Measurements from ENCODE around the gene NDUFA13. TPM values are rescaled to one million over a fixed set of nuclear protein-coding genes. Genes with fewer than 3 reads are reported as not detected.
"Not testable (repeated sequence)": the region's sequence is repeated elsewhere in the genome, so short reads cannot be mapped to it uniquely, and the experiment has no call there.

The NDUFA13 gene
- total and polyA plus RNA-seq, 12 donors, result 856 to 1,278 (median 1,153) TPM

DNA sequence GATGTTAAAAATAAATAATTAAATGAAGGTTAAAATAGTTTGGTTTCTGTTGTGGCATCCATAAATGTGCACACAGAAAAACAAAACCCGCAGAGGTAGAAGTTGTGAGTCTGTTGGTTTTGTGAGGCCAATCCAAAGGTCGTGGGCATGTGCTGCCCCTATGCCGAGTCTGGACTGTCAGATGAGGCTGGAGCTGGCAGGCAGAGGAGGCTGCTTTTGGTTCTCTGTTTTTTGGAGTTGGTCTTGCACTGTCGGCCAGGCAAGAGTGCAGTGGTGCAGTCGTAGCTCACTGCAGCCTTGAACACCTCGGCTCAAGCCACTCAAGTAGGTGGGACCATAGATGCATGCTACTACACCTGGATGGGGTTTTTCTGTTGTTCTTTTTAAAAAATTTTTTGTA is 44.3 kb upstream of the NDUFA13 start:
- H3K4me3 ChIP-seq, result no peak overlapping the region
- H3K27me3 ChIP-seq, result no peaks in the 10 kb centered on the region
- TF ChIP-seq, protein P1, sequence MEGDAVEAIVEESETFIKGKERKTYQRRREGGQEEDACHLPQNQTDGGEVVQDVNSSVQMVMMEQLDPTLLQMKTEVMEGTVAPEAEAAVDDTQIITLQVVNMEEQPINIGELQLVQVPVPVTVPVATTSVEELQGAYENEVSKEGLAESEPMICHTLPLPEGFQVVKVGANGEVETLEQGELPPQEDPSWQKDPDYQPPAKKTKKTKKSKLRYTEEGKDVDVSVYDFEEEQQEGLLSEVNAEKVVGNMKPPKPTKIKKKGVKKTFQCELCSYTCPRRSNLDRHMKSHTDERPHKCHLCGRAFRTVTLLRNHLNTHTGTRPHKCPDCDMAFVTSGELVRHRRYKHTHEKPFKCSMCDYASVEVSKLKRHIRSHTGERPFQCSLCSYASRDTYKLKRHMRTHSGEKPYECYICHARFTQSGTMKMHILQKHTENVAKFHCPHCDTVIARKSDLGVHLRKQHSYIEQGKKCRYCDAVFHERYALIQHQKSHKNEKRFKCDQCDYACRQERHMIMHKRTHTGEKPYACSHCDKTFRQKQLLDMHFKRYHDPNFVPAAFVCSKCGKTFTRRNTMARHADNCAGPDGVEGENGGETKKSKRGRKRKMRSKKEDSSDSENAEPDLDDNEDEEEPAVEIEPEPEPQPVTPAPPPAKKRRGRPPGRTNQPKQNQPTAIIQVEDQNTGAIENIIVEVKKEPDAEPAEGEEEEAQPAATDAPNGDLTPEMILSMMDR (IDR thresholded peaks at IDR 0.05), result no peak
- no peak overlapping the region for H3K27ac ChIP-seq
- H3K36me3 ChIP-seq, result peaks cover 0 to 54% (median 11%) of the 10 kb centered on the region in 9 donors
- ATAC-seq (no peak), DNase-seq (no peak)
- peaks cover 0 to 32% (median 19%) of the 10 kb centered on the region in 11 donors for H3K9me3 ChIP-seq
- H3K4me1 ChIP-seq, result peaks cover 0 to 51% (median 25%) of the 10 kb centered on the region in 9 donors
- intact Hi-C loops (cut with DNase I), result loop anchor here in 1 of 10 donors (10.0 kb wide), 1 partner anchor 57 kb away; no protein-coding TSS in a partner anchor
- WGBS, 2 donors, result 90 to 92% methylated on average over 6 of the region's 6 CpGs

DNA sequence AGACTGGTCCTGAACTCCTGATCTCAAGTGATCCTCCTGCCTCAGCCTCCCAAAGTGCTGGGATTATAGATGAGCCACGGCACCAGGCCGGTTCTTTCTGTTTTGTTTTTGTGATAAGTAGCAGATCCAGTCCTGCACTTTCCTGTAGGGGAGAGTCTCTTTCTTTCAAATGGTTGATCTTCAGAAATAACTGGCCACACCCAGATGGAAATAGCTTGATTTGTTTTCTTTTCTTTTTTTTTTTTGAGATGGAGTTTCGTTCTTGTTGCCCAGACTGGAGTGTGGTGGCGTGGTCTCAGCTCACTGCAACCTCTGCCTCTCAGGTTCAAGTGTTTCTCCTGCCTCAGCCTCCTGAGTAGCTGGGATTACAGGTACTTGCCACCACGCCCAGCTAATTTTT is 43.9 kb upstream of the NDUFA13 start:
- Histone ChIP-seq H3K4me1 (peaks cover 0 to 51% (median 25%) of the 10 kb centered on the region in 9 donors), H3K9me3 (peaks cover 0 to 27% (median 17%) of the 10 kb centered on the region in 11 donors), H3K36me3 (peaks cover 0 to 54% (median 7%) of the 10 kb centered on the region in 9 donors)
- not testable (repeated sequence) for H3K27ac ChIP-seq, H3K27me3 ChIP-seq, DNase-seq, H3K4me3 ChIP-seq, ATAC-seq
- WGBS, 2 donors, result 69 to 73% methylated on average over 5 of the region's 5 CpGs
- intact Hi-C loops (cut with DNase I), result loop anchor here in 1 of 10 donors (10.0 kb wide), 1 partner anchor 57 kb away; no protein-coding TSS in a partner anchor

DNA sequence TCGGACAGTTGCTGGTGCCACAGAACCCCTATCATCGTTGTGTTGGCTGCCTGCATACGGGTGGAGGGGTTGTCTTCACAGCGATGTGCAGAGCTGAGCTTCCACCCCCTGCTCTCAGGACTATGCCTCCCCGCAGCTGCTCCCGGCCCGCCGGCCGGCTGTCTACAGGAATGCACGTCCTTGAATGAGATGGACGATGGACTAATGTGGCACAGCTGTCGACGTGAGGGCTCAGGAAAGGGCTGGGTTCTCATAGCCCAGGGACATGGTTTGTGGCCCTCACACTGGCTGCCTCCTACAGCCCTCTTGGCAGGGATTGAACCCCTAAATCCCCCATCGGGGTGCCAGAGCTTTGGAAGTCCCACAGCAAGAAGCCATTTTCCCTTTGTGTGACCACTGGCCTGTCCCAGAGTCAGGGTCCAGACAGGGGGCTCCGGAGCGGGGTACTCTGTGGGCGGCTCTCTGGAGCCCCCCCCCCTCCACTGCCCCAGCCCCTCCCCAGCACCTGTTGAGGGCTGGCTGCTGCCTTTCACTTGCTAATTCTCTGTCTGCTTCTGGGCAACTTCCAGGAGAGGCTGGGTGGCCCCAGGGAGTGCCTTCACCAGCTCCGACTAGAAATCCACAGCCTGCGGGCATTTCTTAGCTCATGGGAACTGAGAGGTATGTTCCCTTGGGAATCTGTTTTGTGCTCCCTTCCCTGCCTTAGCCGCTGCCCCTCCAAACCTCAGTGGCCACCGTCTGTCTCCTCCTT is 40.8 kb upstream of the NDUFA13 start:
- H3K27ac ChIP-seq, result peak overlapping the region in 1 of 10 donors; percentile 38
- DNase-seq (no peak), ATAC-seq (peak in 3 of 8 donors; percentile 14 to 31 (median 22))
- H3K4me3 ChIP-seq, result no peak overlapping the region
- H3K36me3 ChIP-seq, result peaks cover 0 to 41% (median 0%) of the 10 kb centered on the region in 9 donors
- H3K27me3 ChIP-seq, result no peaks in the 10 kb centered on the region
- TF ChIP-seq, protein P1 (IDR thresholded peaks at IDR 0.05), result no peak
- H3K4me1 ChIP-seq, result peaks cover 0 to 47% (median 25%) of the 10 kb centered on the region in 9 donors
- WGBS, 2 donors, result 70 to 75% methylated on average over 21 of the region's 21 CpGs
- intact Hi-C loops (cut with DNase I), result loop anchor here in 2 of 10 donors (5.0 to 10.0 kb wide), 2 partner anchors 60 to 73 kb away; no protein-coding TSS in a partner anchor
- H3K9me3 ChIP-seq, result no peaks in the 10 kb centered on the region

DNA sequence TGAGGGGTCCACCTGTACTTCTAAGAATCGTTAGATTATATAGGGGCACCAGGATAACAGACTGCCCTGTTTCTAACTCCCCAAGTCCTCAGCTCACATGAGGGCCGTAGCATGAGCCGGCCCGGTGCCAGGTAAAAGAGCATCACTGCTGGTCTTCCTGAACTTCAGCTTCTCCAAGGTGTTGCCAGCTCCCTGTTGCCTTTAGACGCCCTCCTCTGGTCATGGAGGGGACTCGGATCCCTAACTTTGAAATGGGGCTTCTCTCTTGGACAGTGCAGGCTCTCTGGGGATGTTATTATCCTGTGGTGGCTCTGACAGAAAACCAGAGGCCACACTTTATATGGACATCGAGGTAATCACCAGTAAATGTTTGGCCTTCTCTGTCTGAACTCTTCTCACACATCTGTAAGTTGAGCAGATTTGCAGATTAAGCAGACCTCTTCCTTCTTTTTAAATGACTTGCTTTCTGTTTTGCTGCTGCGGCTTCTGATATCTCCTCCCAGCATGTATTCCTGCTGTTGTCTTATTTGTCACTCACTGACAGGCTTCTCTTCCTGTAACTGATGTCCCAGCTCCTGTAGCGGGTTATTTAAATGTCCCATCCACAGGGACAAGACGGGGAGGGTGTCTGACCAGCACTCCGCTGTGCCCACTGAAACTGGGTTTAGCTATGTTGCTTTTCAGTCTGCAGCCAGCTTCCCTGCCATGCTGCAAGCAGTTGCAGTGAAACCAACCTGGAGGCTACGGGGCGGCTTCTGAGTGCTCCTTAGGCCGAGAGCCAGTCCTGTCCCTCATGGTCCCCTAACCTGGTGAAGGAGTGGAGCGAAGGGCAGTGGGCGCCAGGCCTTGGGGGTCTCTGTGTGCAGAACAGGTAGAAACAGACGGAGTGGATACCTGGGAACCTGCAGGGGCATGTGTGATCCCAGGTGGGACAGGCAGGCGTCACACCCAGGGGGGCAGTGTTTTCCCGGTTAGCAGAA is 39.9 kb upstream of the NDUFA13 start:
- no peak overlapping the region for H3K4me3 ChIP-seq
- intact Hi-C loops (cut with DNase I), result loop anchor here in 2 of 10 donors (5.0 to 10.0 kb wide), 2 partner anchors 61 to 74 kb away; no protein-coding TSS in a partner anchor
- H3K27me3 ChIP-seq, result no peaks in the 10 kb centered on the region
- 77 to 79% methylated on average over 19 of the region's 19 CpGs for WGBS, 2 donors
- DNase-seq (no peak), ATAC-seq (peak in 5 of 8 donors; percentile 30 to 53 (median 44))
- peaks cover 0 to 44% (median 25%) of the 10 kb centered on the region in 9 donors for H3K4me1 ChIP-seq
- peak overlapping the region in 1 of 10 donors; percentile 38 for H3K27ac ChIP-seq
- TF ChIP-seq, protein P1 (IDR thresholded peaks at IDR 0.05), result peak in 7 of 9 donors; percentile 20 to 54 (median 44)
- H3K36me3 ChIP-seq, result peaks cover 0 to 49% (median 0%) of the 10 kb centered on the region in 9 donors
- no peaks in the 10 kb centered on the region for H3K9me3 ChIP-seq

Measured in heart right ventricle (tissue), 16 donors.